Ascending aorta (tissue), 2 donors: Measurements from ENCODE around the gene E2F1. TPM values are rescaled to one million over a fixed set of nuclear protein-coding genes. Genes with fewer than 3 reads are reported as not detected.

ENCODE experiments used
- DNase-seq, 2 donors: peaks; one replicate each; pipeline ENCODE4 v3.0.0-alpha.2; 2019; ENCODE audit warnings: low spot score in 2 of 2
- H3K27ac ChIP-seq, 2 donors: fragments of 200-600 bp; sonication (generic); one replicate each; pipeline ENCODE4 v1.5.1; 2016 to 2017; ENCODE audit warnings: mild to moderate bottlenecking in 1 of 2
- H3K27me3 ChIP-seq: fragments of 200-600 bp; sonication (generic); one replicate; pipeline ENCODE4 v1.5.1; 2017
- H3K36me3 ChIP-seq, 2 donors: fragments of 200-600 bp; sonication (generic); one replicate each; pipeline ENCODE4 v1.5.1; 2016
- H3K4me1 ChIP-seq, 2 donors: fragments of 200-600 bp; sonication (generic); one replicate each; pipeline ENCODE4 v1.5.1; 2016 to 2017; ENCODE audit warnings: mild to moderate bottlenecking in 1 of 2
- H3K4me3 ChIP-seq, 2 donors: fragments of 200-600 bp; sonication (generic); one replicate each; pipeline ENCODE4 v1.5.1; 2016 to 2017; ENCODE audit warnings: mild to moderate bottlenecking in 1 of 2
- H3K9me3 ChIP-seq, 2 donors: fragments of 200-600 bp; sonication (generic); one replicate each; pipeline ENCODE4 v1.5.1; 2016
- CTCF ChIP-seq, 3 experiments: fragments of 200-600 bp in 2 of 3; fragments of 450-650 bp in 1 of 3; sonication (generic) in 2 of 3; IDR thresholded peaks; one replicate each; pipeline ENCODE4 v1.5.1; 2016 to 2019; ENCODE audit warnings: antibody characterized with exemption in 3 of 3, mild to moderate bottlenecking in 1 of 3, moderate library complexity in 1 of 3
- intact Hi-C: fragments of 100-400 bp; cut with DNase I; formaldehyde crosslinking; loops from one replicate; pipeline ENCODE4 v1.15.1; 2023
- total RNA-seq: library from RNA; depleted of rRNA; stranded (reverse); fragments of >200 nt; gene quantifications from one replicate; pipeline ENCODE4 v1.1.0, GENCODE V29; 2016

E2F1 gene
- total RNA-seq, 1 donor from 2014 or later, result 0.53 TPM

GRCh38 chr20:33687993-33688937 lies 2.1 kb upstream of the E2F1 start:
- H3K27me3 ChIP-seq, result no peaks in the 10 kb centered on the region
- H3K36me3 ChIP-seq, result no peaks in the 10 kb centered on the region
- H3K27ac ChIP-seq, result no peak overlapping the region
- H3K4me1 ChIP-seq, result peaks cover 3 to 4% of the 10 kb centered on the region in 2 donors
- no peak overlapping the region for H3K4me3 ChIP-seq
- no peak for TF ChIP-seq CTCF (IDR thresholded peaks at IDR 0.05)
- H3K9me3 ChIP-seq, result no peaks in the 10 kb centered on the region
- no peak for DNase-seq
- intact Hi-C loops, result no loop called here

- Histone ChIP-seq H3K36me3 (no peaks in the 10 kb centered on the region), H3K27ac (peak overlapping the region; percentile 9 to 58), H3K9me3 (no peaks in the 10 kb centered on the region), H3K27me3 (no peaks in the 10 kb centered on the region), H3K4me1 (peaks cover 3 to 4% of the 10 kb centered on the region in 2 donors), H3K4me3 (no peak overlapping the region)
- intact Hi-C loops, result no loop called here
- DNase-seq, result no peak
- no peak for TF ChIP-seq CTCF (IDR thresholded peaks at IDR 0.05)
Measured at GRCh38 chr20:33687370-33687915, 1.3 kb upstream of the E2F1 start.

- Histone ChIP-seq H3K9me3 (no peaks in the 10 kb centered on the region), H3K27me3 (no peaks in the 10 kb centered on the region), H3K4me3 (peak overlapping the region in 1 of 2 donors; percentile 43), H3K27ac (peak overlapping the region; percentile 46 to 58), H3K4me1 (peaks cover 3 to 4% of the 10 kb centered on the region in 2 donors), H3K36me3 (no peaks in the 10 kb centered on the region)
- no peak for TF ChIP-seq CTCF (IDR thresholded peaks at IDR 0.05)
- no peak for DNase-seq
- intact Hi-C loops, result no loop called here
Measured at GRCh38 chr20:33686984-33687366, 790 bp upstream of the E2F1 start.

- no peak for DNase-seq
- Histone ChIP-seq H3K4me3 (peak overlapping the region; percentile 43 to 62), H3K4me1 (peaks cover 10 to 12% of the 10 kb centered on the region in 2 donors), H3K27me3 (no peaks in the 10 kb centered on the region), H3K27ac (no peak overlapping the region), H3K36me3 (no peaks in the 10 kb centered on the region), H3K9me3 (no peaks in the 10 kb centered on the region)
- TF ChIP-seq CTCF (IDR thresholded peaks at IDR 0.05), result no peak
- intact Hi-C loops, result no loop called here
Measured at GRCh38 chr20:33685328-33686099, 671 bp downstream of the E2F1 start.

GRCh38 chr20:33684533-33685327 lies 1.5 kb downstream of the E2F1 start:
- DNase-seq, result no peak
- Histone ChIP-seq H3K4me3 (peak overlapping the region in 1 of 2 donors; percentile 62), H3K9me3 (no peaks in the 10 kb centered on the region), H3K27me3 (no peaks in the 10 kb centered on the region), H3K36me3 (no peaks in the 10 kb centered on the region), H3K27ac (no peak overlapping the region), H3K4me1 (peaks cover 17 to 19% of the 10 kb centered on the region in 2 donors)
- intact Hi-C loops, result no loop called here
- no peak for TF ChIP-seq CTCF (IDR thresholded peaks at IDR 0.05)
